GM18520 (cell line): ENCODE results near the gene PBX3.

Source experiments
- ATAC-seq: cut with Tn5 transposase; IDR thresholded peaks from one replicate; pipeline ENCODE4 v1.9.1; 2021; ENCODE audit not compliant: unreplicated experiment

Gene PBX3

DNA sequence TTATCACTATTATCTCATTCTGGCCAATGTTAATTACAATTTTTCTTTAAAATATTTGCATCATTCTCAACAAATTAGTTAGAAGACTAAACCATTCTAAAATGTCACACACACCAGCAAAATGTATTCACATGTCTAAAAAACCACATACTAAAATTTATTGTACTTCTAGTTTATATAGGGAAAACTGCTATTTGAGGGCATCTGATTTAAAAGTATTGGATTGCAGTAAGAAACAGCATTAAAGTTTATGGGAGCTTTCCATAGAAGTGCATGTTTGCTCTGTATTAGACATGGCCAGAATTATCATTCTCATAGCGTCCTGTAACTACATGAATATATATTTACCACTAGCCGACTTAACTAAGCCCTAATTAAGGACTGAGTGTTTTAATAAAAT is 150.3 kb downstream of the PBX3 start:
- no peak for ATAC-seq

DNA sequence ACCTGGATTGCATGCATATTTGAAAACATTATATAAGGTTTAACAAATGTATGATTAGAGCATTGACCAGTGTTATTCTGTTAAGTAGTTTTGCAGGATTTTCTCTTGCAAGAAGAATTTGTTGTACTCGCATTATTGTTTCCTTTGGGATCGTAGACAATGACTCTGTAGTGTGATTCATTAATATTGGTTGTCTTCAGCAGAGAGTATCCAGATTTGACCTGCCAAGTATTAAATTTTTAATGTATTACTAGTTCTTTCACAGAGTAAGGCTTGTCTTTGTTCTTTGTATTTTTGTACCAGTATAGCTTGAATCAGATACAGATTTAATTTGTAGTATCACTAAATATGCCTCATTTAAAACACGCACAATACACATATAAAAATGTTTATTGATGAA is 155.0 kb downstream of the PBX3 start:
- ATAC-seq = no peak

DNA sequence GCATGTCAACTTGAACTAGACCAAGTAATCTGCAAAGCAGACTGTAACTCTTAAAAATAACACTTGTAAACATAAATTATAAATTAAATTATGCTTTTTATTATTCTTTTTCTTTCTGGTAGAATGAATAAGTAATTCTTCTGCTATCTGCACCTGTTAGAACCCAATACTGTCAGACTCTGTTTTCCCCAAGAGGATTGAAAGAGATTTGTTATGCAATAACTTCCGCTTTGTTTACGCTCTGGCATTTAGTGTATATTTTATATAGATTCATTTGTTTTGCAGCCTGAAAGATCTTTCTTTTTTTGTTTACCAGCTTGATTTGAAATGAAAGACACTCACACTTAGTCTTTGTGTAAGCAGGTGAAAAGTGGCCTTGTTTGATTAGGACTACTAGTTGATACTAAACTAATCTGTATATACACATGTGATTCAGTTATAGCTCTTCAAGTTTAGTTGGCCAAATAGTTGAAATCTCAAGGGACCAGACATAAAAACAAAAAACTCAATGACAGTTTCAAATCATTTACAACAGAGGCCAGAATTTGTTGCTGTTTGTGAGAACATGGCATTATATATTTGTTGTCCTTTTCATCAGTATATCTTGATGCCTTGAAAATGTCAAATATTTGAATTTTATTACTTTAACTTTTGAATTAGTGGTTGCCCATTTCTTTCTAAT is 155.8 kb downstream of the PBX3 start:
- no peak for ATAC-seq

DNA sequence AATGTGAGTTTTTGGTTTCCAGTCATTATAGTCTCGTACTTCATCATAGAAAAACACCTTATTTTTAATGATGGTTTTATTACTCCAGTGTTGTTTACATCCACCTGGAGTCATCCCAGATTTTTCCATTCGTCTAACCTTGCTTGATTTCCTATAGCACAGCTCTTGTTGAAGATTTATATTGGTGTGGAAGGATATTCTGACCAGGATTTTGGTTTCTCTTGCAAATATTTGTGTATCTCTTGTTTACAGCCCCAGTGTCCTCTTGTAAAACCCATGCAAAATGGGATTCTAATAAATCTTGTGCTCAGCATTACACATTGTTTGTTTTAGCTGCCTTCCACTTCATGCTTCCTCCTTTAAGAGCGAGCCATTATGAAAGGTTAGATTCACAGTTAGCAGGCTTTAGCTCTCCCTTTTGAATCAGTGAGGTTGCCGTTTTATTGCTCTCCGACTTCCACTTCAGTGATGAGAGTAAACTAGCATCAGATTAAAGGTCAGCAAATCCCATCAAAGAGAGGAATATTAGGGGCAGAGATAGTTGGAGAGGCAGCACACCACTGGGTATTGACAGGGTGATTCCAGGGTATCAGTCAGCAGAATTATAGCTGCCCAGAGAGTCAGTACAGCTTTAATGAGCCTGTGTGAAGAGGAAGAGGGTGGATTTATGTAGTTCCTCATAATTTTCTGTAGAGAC is 157.1 kb downstream of the PBX3 start:
- no peak for ATAC-seq

DNA sequence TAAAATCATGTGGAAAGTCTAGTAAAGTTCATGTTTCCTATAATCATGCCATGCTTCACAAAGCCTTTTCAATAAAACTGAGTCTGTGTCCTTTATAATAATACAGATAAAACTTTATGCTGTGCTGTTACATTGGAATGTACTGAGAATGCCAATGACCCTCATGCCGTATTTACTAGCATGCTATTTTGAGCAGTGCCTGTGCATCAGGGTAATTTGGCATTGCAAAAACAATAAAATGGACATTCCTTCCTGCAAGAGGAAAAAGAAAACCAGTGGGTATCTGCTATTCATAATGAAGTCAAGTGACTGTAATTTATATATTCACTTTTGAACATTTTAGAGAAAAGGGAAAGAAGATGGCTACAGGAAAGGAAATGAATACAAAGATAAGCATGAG is 159.0 kb downstream of the PBX3 start:
- ATAC-seq = no peak

- ATAC-seq = no peak
These were observed 159.7 kb downstream of the PBX3 start for GRCh38 chr9:125906893-125907292.

DNA sequence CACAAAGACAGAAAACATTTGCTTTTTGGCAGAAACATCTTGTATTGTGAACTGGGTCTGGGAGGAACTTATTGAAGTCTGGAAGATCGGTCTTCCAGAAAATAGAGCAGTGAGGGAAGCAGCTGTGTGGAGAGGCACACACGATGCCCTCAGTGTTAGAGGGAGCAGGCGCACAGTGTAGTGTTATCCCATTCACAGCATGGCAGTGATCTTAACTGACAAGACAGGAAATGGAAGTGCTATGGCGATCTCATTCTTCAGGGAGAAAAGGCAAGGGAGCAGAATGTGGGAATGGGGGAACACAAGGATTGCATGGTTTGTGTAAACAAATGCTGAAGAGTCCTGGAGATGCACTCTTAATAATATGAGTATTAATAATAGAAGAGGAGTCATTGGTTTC is 161.0 kb downstream of the PBX3 start:
- no peak for ATAC-seq

DNA sequence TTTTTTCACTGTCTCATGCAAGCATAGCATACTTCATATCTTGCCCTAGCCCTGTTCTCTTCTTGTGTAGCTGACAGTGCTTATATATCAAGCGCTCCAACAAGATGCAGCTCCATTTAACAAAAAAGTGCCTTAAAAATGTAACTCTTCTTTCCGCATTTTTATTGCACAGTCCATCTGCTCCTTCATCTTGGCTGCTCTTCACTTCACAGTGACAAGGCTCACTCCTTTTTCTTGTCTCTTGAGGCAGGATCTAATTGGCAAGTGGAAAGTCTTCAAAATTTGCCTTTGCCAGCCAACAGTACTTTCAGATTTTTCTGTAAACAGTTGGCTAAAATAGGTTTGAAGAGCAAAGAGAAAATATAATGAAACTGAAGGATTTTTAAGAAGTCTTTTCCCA is 161.8 kb downstream of the PBX3 start:
- no peak for ATAC-seq

GRCh38 chr9:125909459-125909858 is 162.3 kb downstream of the PBX3 start:
- no peak for ATAC-seq

DNA sequence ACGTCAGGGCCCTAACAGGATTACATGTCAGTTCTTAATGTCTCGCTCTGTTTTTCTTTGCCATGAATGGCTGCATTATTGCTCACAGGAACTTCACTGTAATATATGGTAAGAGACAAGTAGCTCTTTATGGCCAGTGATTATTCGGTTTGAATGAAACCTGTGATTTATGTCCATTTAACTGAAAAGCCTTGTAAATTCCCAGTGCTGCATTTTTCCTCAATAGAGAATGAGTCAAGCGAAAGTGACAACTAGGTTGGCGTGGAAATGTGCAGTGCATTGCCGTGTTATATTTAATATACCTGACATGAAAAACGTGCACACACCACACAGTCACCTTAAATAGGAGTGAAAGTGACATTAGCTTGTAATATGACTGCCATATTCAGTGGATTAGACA is 163.1 kb downstream of the PBX3 start:
- ATAC-seq = no peak

DNA sequence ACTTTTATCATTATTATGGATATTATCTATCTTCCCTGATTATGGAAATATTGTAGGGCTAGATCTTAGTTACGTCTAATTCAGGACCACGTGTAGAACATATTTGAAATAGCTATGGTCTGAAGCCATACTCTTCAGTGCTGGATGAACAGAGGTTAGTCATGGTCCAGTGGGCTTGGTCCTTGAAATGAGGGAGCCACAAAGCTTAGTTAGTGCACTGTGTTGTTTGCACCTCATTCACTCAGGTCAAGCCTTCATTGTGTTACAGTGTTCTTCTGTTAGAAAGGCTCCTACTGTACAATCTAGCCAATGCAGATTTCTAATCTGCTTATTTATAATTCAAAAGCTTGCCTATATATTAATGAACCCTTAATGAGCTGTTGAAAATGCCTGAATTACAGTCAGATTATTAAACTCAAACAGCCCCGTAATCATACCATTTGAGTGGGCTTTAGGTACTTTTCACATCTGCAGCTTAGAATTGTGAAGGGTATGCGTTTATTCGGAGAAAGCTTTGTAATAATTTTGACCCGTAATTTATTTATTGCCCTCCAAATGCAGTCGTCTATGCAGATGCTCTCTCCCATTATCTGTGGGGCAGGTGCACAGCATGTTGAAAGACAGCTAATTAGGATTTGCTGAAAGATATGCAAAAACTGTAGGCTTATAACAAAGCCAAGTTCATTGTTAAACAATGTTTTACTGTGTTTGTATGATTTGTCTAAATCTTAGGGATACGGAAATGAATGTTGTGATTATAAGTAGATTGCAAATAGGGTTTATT is 164.9 kb downstream of the PBX3 start:
- ATAC-seq = no peak

DNA sequence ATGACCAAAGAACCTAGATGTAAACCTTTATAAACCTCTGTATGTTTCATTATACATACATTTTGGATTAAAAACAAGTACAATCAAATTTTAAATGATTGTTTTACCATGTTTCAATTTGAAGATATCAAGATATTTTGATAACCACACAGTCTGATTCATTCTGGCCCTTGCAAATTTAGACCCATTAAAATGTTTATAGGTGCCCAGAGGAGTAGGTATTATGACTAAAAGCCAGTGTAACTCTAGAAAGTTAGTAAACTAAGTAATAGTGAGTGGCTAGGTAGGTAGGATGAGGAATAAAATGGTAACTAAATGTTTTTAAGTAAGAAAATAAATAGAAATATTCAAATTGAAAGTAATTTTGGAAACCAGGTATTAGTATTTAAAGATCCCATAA is 165.5 kb downstream of the PBX3 start:
- no peak for ATAC-seq

GRCh38 chr9:125913551-125913950 is 166.4 kb downstream of the PBX3 start:
- ATAC-seq = no peak

GRCh38 chr9:125914411-125914810 is 167.2 kb downstream of the PBX3 start:
- ATAC-seq = no peak

DNA sequence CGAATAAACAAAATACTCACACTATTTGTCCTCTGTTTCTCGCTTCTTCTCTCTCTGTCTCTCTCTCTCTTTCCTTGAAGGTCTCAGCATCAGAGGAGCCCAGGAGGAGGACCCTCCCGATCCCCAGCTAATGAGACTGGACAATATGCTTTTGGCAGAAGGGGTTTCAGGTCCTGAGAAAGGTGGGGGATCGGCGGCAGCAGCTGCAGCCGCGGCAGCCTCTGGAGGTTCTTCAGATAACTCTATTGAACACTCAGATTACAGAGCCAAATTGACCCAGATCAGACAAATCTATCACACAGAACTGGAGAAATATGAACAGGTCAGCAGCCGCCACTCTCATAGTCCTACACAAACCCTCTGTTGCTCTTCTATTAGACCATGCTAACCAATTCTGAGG is 168.4 kb downstream of the PBX3 start:
- ATAC-seq = no peak

GRCh38 chr9:125919565-125919964 is 172.4 kb downstream of the PBX3 start:
- no peak for ATAC-seq

DNA sequence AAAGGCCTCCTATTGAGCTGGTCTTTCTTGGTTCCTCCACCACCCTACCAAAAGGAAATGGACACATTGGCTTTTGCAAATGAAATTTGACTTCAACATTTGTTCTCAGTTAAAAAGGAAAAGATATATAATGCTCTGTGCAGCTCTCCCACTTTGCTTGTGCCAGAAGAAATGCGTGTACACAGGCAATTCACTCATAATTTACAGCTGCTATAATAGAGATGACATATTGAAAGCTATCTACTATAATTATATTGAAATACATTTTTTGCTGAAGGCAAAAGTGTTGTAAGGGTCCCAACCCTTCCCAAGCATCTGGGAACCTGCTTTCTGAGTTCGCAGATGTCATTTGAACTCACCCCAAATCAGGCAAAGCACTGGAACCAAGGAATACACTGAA is 173.2 kb downstream of the PBX3 start:
- no peak for ATAC-seq

DNA sequence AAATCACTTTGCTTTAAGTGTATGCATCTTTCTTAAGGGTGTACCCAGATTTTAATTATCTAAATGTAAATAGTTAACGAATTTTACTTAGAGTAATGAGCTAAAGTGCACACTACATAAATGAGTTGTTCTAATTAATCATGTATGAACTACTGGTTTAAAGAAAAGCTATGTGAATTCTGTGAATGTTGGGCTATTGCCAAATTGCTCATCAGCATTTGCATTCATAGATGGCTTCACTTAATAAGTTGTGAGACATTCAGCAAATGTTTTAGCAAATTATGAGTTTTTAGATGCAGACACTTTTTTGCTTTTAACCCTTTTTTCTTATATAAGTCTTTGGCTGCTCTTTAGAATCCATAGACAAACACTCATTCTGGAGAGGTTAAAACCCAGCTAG is 175.7 kb downstream of the PBX3 start:
- ATAC-seq = no peak

GRCh38 chr9:125924351-125924750 is 177.2 kb downstream of the PBX3 start:
- ATAC-seq = no peak

GRCh38 chr9:125926936-125927335 is 179.8 kb downstream of the PBX3 start:
- ATAC-seq = no peak

GRCh38 chr9:125929846-125930245 is 182.7 kb downstream of the PBX3 start:
- ATAC-seq = no peak

- no peak for ATAC-seq
These were observed 184.0 kb downstream of the PBX3 start for GRCh38 chr9:125931211-125931610.
